ENCODE measurements around the gene CES1.
"Not testable (repeated sequence)": the region's sequence is repeated elsewhere in the genome, so short reads cannot be mapped to it uniquely, and the experiment has no call there.

Gene CES1

DNA sequence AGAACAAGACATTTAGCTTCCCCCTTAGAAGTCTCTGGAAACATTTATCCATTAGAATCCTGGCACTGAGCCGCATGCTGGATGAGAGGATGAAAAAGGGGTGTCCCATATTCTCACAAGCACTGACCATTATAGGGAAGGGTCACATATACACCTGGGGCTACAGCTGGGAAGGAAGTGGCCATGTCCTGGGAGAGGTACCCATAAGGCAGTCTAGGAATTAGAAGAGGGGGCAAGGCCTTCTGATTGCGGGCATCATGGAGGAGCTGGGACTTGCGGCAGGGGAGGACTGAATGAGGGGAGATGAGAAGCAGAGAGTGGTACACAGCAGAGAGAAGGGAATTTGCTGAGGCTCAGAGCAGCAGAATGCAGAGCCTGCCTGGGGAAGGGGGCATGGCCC, 3.7 kb downstream of the CES1 start:
- not testable (repeated sequence) for DNase-seq

DNA sequence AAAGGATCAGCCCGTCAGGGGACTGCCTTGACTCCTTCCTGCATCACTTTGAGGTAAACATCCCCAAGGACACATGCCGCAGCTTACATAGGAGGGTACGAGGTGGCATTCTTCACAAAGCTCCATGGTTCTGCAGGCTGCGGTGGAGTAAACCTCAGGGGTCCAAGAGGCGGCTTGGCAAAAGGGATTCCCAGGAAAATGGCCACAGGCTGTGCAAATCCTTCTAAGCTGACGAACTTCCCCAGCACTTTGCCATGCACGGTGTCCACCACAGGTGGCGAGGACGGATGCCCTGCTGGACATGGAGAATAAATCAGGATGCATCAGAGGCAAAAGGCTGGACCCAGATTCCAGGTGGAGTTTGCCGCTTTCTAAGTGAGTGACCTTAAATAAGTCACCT, 4.2 kb downstream of the CES1 start:
- no peak for DNase-seq

DNA sequence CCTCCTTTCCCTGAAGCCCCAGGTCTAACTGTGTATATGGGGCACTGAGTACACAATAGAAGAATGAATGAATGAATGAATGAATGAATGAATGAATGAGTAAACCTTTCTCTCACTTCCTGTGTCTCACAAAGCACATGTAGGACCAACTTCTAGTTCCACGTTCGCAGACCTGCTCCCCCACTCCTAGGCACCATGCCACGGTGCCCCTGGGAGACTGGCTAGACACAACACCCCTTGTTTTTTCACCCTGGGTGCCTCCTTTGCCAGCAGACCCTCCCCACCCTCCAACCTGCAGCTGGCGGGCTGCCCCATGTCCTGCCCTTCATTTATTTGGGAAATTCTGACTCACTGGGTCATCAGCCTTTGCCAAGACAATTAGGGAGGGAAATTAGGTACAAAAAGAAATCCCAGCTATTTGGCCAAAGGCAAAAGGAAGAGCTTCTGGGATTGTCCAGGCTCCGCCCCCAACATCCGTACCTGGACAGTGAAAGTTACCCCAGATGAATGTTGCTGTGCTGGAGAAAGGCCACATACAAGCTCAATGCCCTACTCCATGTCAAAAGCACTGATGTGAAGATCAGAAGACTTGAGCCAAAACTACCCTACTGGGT, 7.7 kb downstream of the CES1 start:
- no peak for DNase-seq

- DNase-seq: no peak
Observed at GRCh38 chr16:55824473-55825000, 8.4 kb downstream of the CES1 start.

- DNase-seq: no peak
Observed at GRCh38 chr16:55822280-55822810, 10.6 kb downstream of the CES1 start.

DNA sequence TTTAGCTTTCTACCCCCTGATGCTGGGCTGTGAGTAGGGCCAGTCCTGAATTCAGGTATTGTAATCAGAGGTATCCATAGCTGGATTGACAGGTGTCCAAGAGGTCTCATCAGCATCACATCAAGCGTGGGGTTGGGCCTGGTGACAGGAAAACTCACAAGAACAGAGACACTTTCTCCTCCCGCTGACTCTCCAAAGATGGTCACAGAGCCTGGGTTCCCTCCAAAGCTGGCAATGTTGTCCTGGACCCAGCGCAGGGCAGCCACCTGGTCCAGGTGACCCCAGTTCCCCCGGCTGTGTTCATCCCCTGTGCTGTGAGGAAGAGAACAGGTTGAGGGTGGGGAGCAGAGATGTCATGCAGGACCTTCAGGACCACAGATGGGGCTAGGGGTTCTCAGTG, 11.7 kb downstream of the CES1 start:
- DNase-seq: no peak

DNA sequence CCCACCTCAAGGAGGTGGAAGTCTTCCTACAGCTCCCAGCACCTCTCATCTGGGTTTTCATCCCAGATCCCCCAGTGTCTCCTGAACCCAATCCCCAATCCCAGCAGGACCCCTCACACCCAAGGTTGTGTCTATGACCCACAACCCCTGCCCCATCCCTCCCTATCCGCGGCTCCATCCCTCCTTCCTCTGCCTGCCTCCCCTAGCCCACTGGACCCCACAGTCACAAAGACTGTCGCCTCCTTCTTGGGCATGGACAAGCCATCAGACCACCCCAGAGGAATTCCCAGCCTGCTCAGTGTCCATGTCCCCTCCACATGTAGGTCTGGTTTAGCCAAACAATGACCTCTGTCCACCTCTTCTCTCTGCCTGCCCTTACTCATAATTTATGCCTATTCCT, 12.3 kb downstream of the CES1 start:
- DNase-seq: no peak

- DNase-seq: no peak
Observed at GRCh38 chr16:55817236-55817912, 15.5 kb downstream of the CES1 start.

DNA sequence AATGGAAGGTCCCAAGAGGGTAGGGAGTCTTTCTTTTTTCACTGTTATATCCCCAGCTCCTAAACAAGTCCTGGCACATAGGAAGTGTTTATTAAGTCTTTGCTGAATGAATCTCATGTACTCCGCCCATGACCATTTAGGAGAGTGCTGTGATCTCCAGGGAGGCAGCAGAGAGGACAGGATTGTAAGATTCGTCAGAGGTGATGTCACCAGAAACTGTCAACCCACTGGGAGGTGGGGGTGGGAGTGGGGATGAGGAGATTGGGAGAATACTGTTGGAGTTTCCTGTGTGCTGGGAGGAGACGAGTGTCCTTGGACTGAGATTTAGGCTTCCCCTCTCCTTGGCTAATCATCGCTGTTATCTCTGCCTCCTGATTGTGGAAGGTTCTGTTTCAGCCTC, 16.7 kb downstream of the CES1 start:
- DNase-seq: not testable (repeated sequence)

DNA sequence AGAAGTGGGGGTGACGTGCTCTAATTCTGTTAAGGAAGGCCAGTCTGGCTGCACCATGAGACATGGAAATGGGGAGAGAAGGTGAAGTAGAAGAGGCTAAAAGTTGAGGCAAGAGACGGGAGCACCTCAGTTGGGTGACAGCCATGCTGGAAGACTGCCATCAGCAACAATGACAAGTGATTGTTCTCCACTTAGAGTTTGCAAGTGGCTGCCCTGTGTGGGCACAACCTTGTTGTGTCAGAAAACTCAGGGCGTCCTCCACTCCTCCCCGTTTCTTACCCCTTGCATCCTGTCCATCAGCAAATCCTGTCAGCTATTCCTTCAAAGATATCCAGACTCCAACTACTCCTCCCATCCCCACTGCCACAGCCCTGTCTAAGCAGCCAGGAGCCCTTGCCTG, 17.6 kb downstream of the CES1 start:
- DNase-seq: no peak

GRCh38 chr16:55814174-55814573, 18.7 kb downstream of the CES1 start:
- DNase-seq: not testable (repeated sequence)

DNA sequence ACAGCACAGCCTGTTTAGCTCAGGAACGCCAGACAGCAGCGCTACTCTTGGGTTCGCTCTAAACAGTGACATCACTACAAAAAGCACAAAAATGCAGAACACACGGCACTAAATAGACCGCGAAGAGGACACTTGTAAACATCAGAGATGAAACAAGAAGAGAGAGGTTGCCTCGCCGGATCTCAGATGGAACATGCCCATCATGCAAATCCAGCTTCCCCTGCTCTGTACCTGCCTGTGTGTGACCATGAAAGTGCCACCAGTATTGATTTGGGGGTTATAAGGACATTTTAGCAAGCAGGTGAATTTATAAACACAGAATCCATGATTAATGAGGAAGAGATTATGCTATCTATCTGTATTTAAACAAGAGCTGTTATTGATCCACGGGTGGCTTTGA, 19.2 kb downstream of the CES1 start:
- DNase-seq: not testable (repeated sequence)

DNA sequence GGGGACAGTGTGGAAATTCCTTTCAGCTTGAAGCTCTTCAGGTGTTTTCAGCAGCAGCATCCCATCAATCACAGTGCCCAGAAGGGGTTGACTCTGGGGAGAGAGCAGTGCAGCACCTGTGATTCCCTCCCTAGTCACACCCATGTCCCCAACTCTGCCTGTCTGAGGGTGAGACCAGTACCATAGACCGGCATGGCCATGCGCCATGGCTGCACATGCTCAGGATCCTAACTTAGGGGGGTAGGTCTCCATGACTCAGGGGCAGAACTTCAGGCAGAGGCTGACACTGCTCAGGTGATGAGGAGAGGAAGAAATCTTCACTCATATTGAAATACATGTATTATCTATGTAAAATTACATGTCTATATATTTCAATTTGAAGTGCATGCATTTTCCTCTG, 19.9 kb downstream of the CES1 start:
- no peak for DNase-seq

DNA sequence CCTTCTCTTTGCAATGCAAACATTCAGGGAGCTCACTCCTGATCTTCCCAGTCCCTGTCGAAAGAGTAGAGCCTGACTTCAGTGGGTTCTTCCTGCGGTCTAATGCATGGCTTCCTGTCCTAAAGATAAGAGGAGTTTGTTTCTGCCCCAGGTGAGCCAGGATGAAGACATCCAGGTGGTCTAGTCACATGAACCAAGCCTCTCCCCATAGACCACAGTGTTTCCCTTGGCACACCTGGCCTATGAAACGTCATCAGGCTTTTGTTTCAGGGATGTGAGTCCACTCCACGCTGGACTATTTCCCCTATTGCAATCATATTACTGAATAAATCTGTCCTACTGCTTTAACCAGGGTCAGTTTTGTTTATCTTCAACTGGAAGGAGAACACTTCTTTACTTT, 21.1 kb downstream of the CES1 start:
- no peak for DNase-seq

DNA sequence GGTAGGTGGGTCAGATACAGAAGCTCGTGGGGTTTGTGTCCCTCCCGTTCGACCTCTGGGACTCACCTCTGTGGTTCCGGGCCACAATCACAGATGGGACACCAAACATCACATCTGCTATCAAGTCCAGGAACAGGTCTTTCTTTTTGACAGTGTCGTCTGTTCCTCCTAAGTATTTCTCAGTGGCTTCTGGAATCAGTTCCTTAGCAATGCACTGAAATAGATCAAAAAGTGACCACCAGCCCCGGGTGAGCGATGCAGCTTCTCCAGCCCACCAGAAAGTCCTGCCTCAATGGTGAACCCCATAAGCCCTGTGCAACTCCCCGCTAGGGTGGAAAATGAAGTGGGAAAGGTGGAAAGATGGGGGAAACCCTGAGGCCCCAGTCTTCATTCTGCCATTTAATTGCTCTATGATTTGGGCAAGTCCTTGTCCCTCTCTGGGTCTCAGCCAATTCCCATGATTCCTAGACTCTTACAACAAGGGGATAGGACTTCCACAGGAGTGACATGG, 22.4 kb downstream of the CES1 start:
- no peak for DNase-seq

GRCh38 chr16:55809851-55810250, 23.0 kb downstream of the CES1 start:
- DNase-seq: no peak

GRCh38 chr16:55809386-55809785, 23.5 kb downstream of the CES1 start:
- DNase-seq: no peak

GRCh38 chr16:55808286-55808685, 24.6 kb downstream of the CES1 start:
- not testable (repeated sequence) for DNase-seq

DNA sequence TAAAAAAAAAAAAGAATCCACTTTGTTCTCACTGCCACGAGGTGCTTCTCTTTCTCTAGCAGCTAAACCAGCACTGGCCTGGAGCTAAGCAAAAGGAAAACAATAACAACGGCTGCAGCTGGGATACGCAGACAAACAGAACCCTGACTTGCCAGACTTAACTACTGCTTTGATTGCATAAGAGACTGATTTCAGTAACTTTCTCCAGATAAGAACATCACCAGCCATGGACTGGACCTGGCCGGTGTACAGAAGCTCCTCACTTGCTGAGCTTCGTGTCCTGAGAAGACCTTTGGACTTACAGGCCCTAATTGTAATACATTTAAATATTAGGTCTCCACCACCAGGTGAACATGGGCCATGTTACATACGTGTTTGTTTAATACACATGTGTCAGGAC, 27.8 kb downstream of the CES1 start:
- not testable (repeated sequence) for DNase-seq

GRCh38 chr16:55803681-55804080, 29.2 kb downstream of the CES1 start:
- not testable (repeated sequence) for DNase-seq

DNA sequence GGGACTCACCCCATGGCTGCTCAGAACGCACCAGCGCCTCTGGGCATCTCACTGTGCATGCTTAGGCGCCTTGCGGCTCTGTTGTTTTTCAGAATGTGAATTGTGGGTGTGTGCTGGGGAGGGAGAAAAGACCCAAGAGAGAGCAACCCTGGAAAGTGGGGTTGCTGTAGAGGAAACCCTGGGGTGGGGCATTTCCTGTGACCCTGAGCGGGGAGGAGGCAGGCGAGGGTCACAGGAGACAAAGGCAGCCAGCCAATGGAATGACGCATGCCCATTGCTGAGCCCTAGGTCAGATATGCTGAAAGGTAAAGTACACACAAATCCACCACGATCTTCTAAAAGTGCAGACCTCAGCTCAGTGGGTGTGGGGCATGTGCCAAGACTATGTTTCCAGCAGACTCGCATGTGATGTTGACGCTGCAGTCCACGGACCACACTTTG, 39.9 kb downstream of the CES1 start:
- DNase-seq: not testable (repeated sequence)

- not testable (repeated sequence) for DNase-seq
Observed at GRCh38 chr16:55791512-55791911, 41.4 kb downstream of the CES1 start.

DNA sequence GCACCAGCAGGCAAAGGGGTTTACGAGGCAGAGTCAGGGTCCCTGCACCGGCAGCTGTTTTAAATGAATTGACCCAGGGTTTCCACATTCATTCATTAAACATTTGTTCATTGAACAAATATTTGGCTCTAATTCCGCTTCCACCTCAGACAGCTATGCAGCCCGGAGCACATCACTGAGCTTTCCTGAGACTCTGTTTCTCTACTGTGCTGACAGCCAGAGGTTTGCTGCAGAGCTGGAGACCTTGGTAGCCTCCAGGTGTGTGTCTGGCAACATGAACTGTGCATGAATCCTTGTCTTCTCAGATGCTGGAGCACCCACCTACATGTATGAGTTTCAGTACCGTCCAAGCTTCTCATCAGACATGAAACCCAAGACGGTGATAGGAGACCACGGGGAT, 42.7 kb downstream of the CES1 start:
- not testable (repeated sequence) for DNase-seq

DNA sequence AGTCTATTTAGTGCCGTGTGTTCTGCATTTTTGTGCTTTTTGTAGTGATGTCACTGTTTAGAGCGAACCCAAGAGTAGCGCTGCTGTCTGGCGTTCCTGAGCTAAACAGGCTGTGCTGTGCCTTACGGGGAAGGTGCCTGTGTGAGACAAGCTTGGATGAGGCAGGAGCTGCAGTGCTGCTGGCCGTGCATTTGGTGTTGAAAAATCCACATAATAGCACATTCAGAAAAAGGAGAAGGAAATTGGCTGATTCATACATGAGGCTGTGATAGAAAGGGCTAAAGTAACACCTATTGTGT, 50.2 kb downstream of the CES1 start:
- DNase-seq: not testable (repeated sequence)

Measured in NK-92 treated with Interleukin-12 subunit alpha and Interleukin-12 subunit beta, amount 100 ng/mL, for 24 hours (cell line).